ENCODE data around the gene RHOBTB1. TPM values are rescaled to one million over a fixed set of nuclear protein-coding genes. Genes with fewer than 3 reads are reported as not detected.

RHOBTB1 gene
- total RNA-seq, 2 donors from 2014 or later, result 16.7 to 19.6 TPM

DNA sequence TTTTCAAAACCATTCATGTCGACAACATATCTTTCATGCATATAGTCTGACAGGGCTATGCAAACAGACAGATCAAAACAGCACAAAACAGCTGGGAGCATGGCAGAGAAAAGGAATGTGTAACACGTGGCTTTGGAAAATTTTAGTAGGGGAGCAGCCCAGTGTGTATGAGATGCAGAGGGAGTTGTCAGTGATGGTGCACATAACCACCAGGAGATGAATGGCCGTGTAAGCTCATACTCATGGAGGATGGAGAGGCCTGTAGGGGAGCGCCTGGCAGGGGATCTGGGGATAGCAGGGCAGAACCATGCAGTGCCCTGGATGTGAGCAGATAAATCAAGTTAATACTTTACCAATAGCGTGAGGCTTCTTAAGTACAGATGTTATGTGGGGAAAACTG lies 45.7 kb downstream of the RHOBTB1 start:
- TF ChIP-seq, protein P1, sequence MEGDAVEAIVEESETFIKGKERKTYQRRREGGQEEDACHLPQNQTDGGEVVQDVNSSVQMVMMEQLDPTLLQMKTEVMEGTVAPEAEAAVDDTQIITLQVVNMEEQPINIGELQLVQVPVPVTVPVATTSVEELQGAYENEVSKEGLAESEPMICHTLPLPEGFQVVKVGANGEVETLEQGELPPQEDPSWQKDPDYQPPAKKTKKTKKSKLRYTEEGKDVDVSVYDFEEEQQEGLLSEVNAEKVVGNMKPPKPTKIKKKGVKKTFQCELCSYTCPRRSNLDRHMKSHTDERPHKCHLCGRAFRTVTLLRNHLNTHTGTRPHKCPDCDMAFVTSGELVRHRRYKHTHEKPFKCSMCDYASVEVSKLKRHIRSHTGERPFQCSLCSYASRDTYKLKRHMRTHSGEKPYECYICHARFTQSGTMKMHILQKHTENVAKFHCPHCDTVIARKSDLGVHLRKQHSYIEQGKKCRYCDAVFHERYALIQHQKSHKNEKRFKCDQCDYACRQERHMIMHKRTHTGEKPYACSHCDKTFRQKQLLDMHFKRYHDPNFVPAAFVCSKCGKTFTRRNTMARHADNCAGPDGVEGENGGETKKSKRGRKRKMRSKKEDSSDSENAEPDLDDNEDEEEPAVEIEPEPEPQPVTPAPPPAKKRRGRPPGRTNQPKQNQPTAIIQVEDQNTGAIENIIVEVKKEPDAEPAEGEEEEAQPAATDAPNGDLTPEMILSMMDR (IDR thresholded peaks at IDR 0.05), result no peak
- ATAC-seq (ENCODE audit: insufficient number of reproducible peaks, low FRiP score, low read depth), result no peak

GRCh38 chr10:60896810-60897209 lies 47.2 kb downstream of the RHOBTB1 start:
- Histone ChIP-seq H3K36me3 (no peaks in the 10 kb centered on the region), H3K9me3 (no peaks in the 10 kb centered on the region), H3K27me3 (replicated peaks; ENCODE audit: insufficient read depth) (no peaks in the 10 kb centered on the region), H3K27ac (no peak overlapping the region), H3K4me1 (ENCODE audit: control insufficient read depth in 1 of 2, low read depth in 2 of 2) (peaks cover 17 to 36% of the 10 kb centered on the region in 2 donors), H3K4me3 (no peak overlapping the region)
- no peak for DNase-seq (ENCODE audit: low spot score)
- no peak for ATAC-seq (ENCODE audit: insufficient number of reproducible peaks, low FRiP score, low read depth)
- TF ChIP-seq, protein P1 (IDR thresholded peaks at IDR 0.05), result no peak

More for the DNA sequence above, 45.7 kb downstream of the RHOBTB1 start:
- H3K9me3 ChIP-seq, result no peaks in the 10 kb centered on the region
- peaks cover 19 to 45% of the 10 kb centered on the region in 2 donors for H3K4me1 ChIP-seq (ENCODE audit: control insufficient read depth in 1 of 2, low read depth in 2 of 2)
- no peaks in the 10 kb centered on the region for H3K27me3 ChIP-seq (replicated peaks; ENCODE audit: insufficient read depth)
- no peaks in the 10 kb centered on the region for H3K36me3 ChIP-seq
- no peak overlapping the region for H3K4me3 ChIP-seq
- H3K27ac ChIP-seq, result no peak overlapping the region
- DNase-seq (ENCODE audit: low spot score), result no peak

- Histone ChIP-seq H3K27ac (no peak overlapping the region), H3K9me3 (no peaks in the 10 kb centered on the region), H3K4me3 (no peak overlapping the region), H3K4me1 (ENCODE audit: control insufficient read depth in 1 of 2, low read depth in 2 of 2) (peaks cover 12 to 29% of the 10 kb centered on the region in 2 donors), H3K36me3 (no peaks in the 10 kb centered on the region), H3K27me3 (replicated peaks; ENCODE audit: insufficient read depth) (no peaks in the 10 kb centered on the region)
- ATAC-seq (ENCODE audit: insufficient number of reproducible peaks, low FRiP score, low read depth), result no peak
- TF ChIP-seq, protein P1 (IDR thresholded peaks at IDR 0.05), result no peak
- no peak for DNase-seq (ENCODE audit: low spot score)
These were observed 48.0 kb downstream of the RHOBTB1 start for GRCh38 chr10:60896033-60896432.

DNA sequence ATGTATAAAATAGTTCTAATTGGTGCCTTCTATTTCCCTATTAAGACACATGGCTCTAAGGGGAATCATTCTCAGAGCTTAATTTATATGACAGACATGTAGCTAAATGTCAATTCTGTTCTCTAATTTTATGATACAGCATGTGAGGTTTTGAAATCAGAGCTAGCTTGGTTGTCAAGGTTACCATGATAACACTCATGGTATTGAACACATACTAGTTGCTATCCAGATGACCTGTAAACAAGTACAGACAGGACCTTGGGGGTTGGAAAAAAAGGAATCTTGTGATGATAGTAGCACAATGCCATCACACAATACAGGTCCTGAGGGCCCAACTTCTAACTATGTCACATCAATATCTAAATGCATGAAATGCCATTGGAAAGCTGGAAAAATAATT lies 49.2 kb downstream of the RHOBTB1 start:
- Histone ChIP-seq H3K27me3 (replicated peaks; ENCODE audit: insufficient read depth) (no peaks in the 10 kb centered on the region), H3K9me3 (no peaks in the 10 kb centered on the region), H3K4me1 (ENCODE audit: control insufficient read depth in 1 of 2, low read depth in 2 of 2) (peaks cover 12 to 21% of the 10 kb centered on the region in 2 donors), H3K36me3 (no peaks in the 10 kb centered on the region), H3K27ac (no peak overlapping the region), H3K4me3 (no peak overlapping the region)
- DNase-seq (ENCODE audit: low spot score) (no peak), ATAC-seq (ENCODE audit: insufficient number of reproducible peaks, low FRiP score, low read depth) (no peak)
- TF ChIP-seq, protein P1 (IDR thresholded peaks at IDR 0.05), result no peak

DNA sequence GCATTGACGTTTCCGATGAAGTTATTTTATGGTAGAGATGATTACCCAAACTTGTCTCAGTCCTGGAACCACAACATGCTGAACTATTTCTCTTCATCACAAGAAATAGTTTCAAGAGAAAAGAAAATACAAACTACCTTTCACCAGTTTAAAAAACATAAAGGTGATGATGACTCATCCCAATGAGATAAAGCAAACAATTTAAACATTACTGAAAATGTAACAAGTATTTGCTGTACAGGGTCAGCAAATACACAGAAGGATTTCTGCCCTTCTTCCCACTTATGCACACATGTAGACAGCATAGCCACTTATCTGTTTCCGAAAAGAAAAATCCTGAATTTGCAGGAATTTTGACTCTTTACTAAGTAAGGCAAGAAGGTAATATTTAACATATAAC lies 50.8 kb downstream of the RHOBTB1 start:
- ATAC-seq (ENCODE audit: insufficient number of reproducible peaks, low FRiP score, low read depth), result no peak

More for the DNA sequence above, 50.8 kb downstream of the RHOBTB1 start:
- Histone ChIP-seq H3K27me3 (replicated peaks; ENCODE audit: insufficient read depth) (no peaks in the 10 kb centered on the region), H3K4me1 (ENCODE audit: control insufficient read depth in 1 of 2, low read depth in 2 of 2) (peaks cover 12 to 21% of the 10 kb centered on the region in 2 donors), H3K9me3 (no peaks in the 10 kb centered on the region), H3K4me3 (no peak overlapping the region), H3K27ac (no peak overlapping the region), H3K36me3 (peaks cover 5% of the 10 kb centered on the region)
- TF ChIP-seq, protein P1 (IDR thresholded peaks at IDR 0.05), result no peak
- no peak for DNase-seq (ENCODE audit: low spot score)

Measured in thoracic aorta (tissue), 2 donors.